Choroid plexus epithelial cell (primary cell): Measurements from ENCODE around the gene ADGRL1.

Source experiments
- DNase-seq: peaks from one replicate; pipeline ENCODE4 v3.0.0-alpha.2; 2010; ENCODE audit warnings: low read depth
- H3K4me3 ChIP-seq: 2 replicates; pipeline ENCODE4 v1.5.1; 2011; ENCODE audit warnings: low read depth, mild to moderate bottlenecking, control low read depth, low read length, moderate library complexity
- TF ChIP-seq, protein P1 (sequence below): conservative IDR thresholded peaks from 2 replicates; pipeline ENCODE4 v1.5.1; 2011; ENCODE audit warnings: low read depth, mild to moderate bottlenecking, control low read depth, inconsistent platforms, low read length, moderate library complexity

Gene ADGRL1

GRCh38 chr19:14141041-14141440 is 64.9 kb downstream of the ADGRL1 start:
- TF ChIP-seq, protein P1, sequence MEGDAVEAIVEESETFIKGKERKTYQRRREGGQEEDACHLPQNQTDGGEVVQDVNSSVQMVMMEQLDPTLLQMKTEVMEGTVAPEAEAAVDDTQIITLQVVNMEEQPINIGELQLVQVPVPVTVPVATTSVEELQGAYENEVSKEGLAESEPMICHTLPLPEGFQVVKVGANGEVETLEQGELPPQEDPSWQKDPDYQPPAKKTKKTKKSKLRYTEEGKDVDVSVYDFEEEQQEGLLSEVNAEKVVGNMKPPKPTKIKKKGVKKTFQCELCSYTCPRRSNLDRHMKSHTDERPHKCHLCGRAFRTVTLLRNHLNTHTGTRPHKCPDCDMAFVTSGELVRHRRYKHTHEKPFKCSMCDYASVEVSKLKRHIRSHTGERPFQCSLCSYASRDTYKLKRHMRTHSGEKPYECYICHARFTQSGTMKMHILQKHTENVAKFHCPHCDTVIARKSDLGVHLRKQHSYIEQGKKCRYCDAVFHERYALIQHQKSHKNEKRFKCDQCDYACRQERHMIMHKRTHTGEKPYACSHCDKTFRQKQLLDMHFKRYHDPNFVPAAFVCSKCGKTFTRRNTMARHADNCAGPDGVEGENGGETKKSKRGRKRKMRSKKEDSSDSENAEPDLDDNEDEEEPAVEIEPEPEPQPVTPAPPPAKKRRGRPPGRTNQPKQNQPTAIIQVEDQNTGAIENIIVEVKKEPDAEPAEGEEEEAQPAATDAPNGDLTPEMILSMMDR: no peak
- DNase-seq: no peak
- no peak overlapping the region for H3K4me3 ChIP-seq

DNA sequence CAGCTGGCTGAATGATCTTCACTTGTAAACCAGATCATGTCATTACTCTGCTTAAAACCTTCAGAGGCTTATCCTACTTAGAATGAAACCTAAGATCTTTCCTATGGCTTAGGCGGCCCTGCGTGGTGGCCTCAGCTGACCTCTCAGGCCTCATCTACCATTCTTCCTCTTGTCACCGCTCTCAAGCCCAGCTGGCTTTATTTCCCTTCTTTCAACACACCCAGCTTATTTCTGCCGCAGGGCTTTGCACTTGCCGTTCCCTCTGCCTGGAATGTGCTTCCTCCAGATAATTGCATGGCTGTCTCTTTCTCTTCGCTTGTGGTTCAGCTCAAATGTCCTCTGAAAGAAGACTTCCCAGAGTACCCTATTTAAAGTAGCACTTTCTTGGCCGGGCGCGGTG is 66.0 kb downstream of the ADGRL1 start:
- TF ChIP-seq, protein P1: no peak
- H3K4me3 ChIP-seq: no peak overlapping the region
- DNase-seq: no peak

DNA sequence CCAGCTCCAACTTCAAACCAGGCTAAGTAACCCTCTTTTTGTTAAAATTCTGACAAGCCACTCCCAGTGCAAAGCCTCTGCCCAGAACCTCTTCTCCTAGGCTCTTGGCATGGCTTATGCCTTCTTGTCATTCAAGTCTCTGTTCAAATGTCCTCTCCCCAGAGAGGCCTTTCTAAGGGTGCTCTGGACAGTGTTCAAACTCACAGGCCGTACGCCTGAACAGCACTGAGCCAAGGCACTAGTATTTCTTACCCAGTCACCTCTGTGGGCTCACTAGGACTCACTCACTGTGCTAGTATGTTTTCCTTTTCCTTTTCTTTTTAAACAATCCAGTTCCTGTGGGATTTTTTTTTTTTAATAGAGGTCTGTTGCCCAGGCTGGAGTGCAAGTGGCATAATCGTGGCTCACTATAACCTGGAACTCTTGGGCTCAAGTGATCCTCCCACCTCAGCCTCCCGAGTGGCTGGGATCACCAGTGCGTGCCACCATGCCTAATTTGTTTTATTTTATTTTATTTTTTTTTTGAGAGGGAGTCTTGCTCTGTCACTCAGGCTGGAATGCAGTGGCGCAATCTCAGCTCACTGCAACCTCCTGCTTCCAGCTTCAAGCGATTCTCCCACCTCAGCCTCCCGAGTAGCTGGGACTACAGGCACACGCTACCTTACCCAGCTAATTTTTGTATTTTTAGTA is 67.2 kb downstream of the ADGRL1 start:
- peak; percentile 53 for DNase-seq
- no peak overlapping the region for H3K4me3 ChIP-seq
- TF ChIP-seq, protein P1: no peak

DNA sequence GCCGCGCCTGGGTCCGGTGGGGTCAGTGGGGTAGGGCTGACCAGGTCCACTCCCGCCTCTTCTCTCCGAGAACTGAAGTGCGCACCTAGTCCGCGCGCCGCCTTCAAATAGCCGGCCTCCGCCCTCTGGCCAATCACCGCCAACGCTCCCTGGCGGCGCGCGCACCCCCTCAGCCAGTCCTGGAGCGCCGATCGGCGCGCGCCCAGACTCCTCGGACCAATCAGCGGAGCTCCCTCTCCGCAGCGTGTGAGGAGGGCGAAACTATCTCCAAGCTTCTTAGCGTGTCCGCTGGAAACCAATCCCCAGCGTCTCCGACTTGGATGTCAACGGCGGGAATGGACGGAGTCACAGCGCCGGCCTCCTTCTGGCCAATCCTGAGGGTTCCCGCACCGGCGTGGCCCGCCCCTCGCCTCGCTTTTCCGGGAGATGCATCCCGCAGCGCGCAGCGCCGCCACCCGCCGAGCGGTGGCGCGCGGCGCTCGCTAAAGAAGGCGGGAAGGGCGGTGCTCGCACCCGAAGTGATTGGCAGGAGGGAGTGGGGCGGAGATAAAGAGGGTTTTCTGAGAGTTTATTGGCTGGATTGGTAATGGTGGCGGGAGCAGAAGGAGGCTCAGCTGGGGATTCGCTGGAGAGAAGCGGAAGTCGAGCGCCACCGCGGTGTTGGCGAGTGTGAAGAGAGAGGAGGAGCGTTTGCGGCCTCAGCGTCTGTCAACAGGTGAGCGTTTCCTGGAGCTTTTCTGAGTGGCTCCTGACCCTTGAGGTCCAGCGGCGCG is 69.3 kb downstream of the ADGRL1 start, which contains the start of gene ASF1B:
Gene ASF1B, minus strand, starts transcription at position 81 of the 773 bp plus-strand sequence. CDS start 133 bp downstream, outside the sequence.
- TF ChIP-seq, protein P1: peak; percentile 50
- DNase-seq: peak; percentile 100
- peak within 1 kb of the TSS; percentile 79 for H3K4me3 ChIP-seq

DNA sequence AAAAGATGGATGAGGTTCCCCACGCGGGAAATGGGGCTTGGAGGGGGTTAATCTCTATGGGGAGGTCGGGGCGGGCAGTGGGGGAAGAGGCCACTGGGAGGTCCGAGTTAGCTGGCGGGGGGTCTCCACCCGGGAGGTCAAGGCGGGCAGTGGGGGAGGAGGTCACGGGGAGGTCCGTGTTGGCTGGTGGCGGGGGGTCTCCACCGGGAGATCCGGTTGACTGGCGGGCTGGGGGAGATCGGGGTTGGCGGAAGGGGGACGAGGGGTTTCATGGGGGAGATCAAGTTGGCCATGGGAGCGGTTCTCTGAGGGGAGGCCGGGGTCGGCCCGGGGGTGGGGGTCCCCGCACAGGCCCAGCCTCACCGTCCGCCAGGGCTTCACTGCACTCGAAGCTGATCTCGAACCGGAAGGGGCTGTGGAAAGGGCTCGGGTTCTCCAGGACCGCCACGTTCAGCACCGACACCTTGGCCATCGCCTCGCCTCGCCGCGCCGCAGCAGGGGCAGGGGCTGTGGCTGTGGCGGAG is 69.9 kb downstream of the ADGRL1 start:
- no peak for DNase-seq
- TF ChIP-seq, protein P1: no peak
- H3K4me3 ChIP-seq: peak overlapping the region; percentile 79

- no peak for DNase-seq
- no peak overlapping the region for H3K4me3 ChIP-seq
- TF ChIP-seq, protein P1: no peak
Measured at GRCh38 chr19:14135355-14135754, 70.6 kb downstream of the ADGRL1 start.
